IPS DF 6.9 (cell line): ENCODE results near the gene IPO11.
"Not testable (repeated sequence)": the region's sequence is repeated elsewhere in the genome, so short reads cannot be mapped to it uniquely, and the experiment has no call there.

ENCODE experiments used
- DNase-seq: peaks from one replicate; pipeline ENCODE4 v3.0.0-alpha.2; 2013; ENCODE audit warnings: low read depth, low spot score
- H3K27ac ChIP-seq: one replicate; pipeline ENCODE4 v1.5.1; 2013; ENCODE audit warnings: low read length, control low read depth
- H3K27me3 ChIP-seq: 2 replicates; pipeline ENCODE4 v1.6.1; 2013; ENCODE audit warnings: mild to moderate bottlenecking, low read length; ENCODE audit not compliant: control insufficient read depth, insufficient read depth
- H3K36me3 ChIP-seq: 2 replicates; pipeline ENCODE4 v1.6.1; 2013; ENCODE audit warnings: low read length; ENCODE audit not compliant: control insufficient read depth, insufficient read depth
- H3K4me1 ChIP-seq: 2 replicates; pipeline ENCODE4 v1.6.1; 2013; ENCODE audit warnings: low read length; ENCODE audit not compliant: control insufficient read depth, insufficient read depth
- H3K4me3 ChIP-seq: 2 replicates; pipeline ENCODE4 v1.5.1; 2013; ENCODE audit warnings: mild to moderate bottlenecking, low read length
- H3K9me3 ChIP-seq: 2 replicates; pipeline ENCODE4 v1.6.1; 2013; ENCODE audit warnings: low read length, inconsistent platforms; ENCODE audit not compliant: control insufficient read depth, insufficient read depth
- WGBS: extraction: QIAGEN DNeasy Blood & Tissue Kit; methylation state at CpG from one replicate; pipeline ENCODE4 v1.1.7; 2013; ENCODE audit warnings: mixed read lengths, missing lambda C conversion rate; ENCODE audit not compliant: insufficient read length, insufficient coverage; 5-methylcytosine and 5-hydroxymethylcytosine counted together

IPO11 gene

GRCh38 chr5:62653001-62653863 lies 240.7 kb downstream of the IPO11 start:
- Histone ChIP-seq H3K4me1 (peaks cover 5% of the 10 kb centered on the region), H3K36me3 (no peaks in the 10 kb centered on the region), H3K4me3 (no peak overlapping the region), H3K27ac (no peak overlapping the region), H3K9me3 (no peaks in the 10 kb centered on the region), H3K27me3 (no peaks in the 10 kb centered on the region)
- DNase-seq, result no peak
- no CpG with 5 or more reads among the region's 7 CpGs for WGBS

DNA sequence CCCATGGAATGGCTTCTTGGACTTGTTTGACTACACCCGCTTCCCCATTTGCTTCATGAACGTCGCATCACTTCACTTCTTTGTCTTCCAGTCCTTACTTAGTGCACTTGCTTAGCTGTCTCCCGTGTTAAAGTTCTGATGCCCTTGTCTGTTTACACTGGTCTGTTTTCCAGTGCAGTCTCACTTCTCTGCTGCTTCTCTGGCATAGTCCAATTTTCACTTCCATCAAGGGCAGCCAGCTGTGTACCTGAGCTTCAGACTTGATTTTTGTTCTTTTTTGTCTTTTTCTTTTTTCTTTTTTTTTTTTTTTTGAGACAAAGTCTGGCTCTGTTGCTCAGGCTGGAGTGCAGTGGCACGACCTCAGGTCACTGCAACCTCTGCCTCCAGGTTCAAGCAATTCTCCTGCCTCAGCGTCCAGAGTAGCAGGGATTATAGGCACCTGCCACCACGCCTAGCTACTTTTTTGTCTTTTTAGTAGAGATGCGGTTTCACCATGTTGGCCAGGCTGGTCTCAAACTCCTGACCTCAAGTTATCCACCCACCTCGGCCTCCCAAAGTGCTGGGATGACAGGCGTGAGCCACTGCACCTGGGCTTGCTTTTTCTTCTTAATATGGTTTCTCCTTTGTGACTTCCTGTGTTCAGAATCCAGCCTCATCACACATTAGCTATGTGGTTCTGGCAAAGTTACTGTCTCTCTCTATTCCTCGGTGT lies 241.5 kb downstream of the IPO11 start:
- Histone ChIP-seq H3K36me3 (no peaks in the 10 kb centered on the region), H3K27me3 (no peaks in the 10 kb centered on the region), H3K4me3 (no peak overlapping the region), H3K4me1 (peaks cover 2% of the 10 kb centered on the region; the same call in 1 of the 2 replicates), H3K9me3 (no peaks in the 10 kb centered on the region), H3K27ac (no peak overlapping the region)
- DNase-seq, result no peak
- no CpG with 5 or more reads among the region's 11 CpGs for WGBS

- not testable (repeated sequence) for H3K27ac ChIP-seq, H3K36me3 ChIP-seq, H3K4me3 ChIP-seq, H3K27me3 ChIP-seq, DNase-seq, H3K9me3 ChIP-seq, H3K4me1 ChIP-seq
These were observed 245.2 kb downstream of the IPO11 start for GRCh38 chr5:62657772-62658171.

DNA sequence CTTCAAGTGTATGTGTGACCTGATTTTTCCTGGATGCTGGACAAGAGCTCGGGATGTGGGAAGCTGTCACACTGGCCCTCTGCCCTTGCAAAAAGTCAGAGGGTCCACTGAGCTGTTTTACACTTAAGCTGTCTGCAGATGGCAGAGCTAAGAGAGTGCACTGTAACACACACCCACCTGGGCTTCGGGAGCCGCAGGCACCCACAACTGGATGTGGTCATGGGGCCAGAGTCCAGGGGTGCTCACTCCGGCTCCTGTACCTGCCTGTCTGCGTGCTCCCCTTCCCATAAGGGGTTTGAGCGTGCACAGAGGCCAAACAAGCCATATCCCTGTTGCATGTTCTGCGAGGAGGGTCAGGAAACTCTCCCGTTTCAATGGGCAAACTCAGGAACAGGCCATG lies 248.6 kb downstream of the IPO11 start:
- Histone ChIP-seq H3K27ac (no peak overlapping the region), H3K36me3 (no peaks in the 10 kb centered on the region), H3K4me3 (no peak overlapping the region), H3K27me3 (no peaks in the 10 kb centered on the region), H3K4me1 (no peaks in the 10 kb centered on the region), H3K9me3 (no peaks in the 10 kb centered on the region)
- DNase-seq, result no peak
- no CpG with 5 or more reads among the region's 8 CpGs for WGBS

DNA sequence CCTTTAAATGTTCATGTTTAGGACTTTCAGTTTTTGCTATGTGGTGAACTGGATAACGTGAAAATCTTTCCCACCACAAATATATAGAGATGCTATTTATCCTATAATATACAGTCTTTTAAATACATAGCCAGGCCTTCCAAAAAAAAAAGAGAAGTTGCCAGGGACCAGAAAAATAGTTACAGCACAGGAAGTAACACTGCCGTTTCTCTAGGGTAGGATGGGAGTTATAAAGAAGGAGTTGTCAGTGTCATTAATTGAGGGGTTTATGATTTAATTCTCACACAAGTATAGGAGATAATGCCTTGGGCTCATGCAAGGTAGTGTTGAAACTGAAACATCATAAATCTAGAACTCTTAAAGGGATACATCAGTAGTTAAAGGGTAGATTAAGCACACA lies 250.0 kb downstream of the IPO11 start:
- Histone ChIP-seq H3K27me3 (no peaks in the 10 kb centered on the region), H3K27ac (no peak overlapping the region), H3K4me3 (no peak overlapping the region), H3K9me3 (no peaks in the 10 kb centered on the region), H3K36me3 (no peaks in the 10 kb centered on the region), H3K4me1 (no peaks in the 10 kb centered on the region)
- DNase-seq, result no peak
- WGBS, result no CpG with 5 or more reads among the region's 2 CpGs

GRCh38 chr5:62671479-62671878 lies 258.9 kb downstream of the IPO11 start:
- H3K36me3 ChIP-seq, result no peaks in the 10 kb centered on the region
- H3K27ac ChIP-seq, result no peak overlapping the region
- no CpG with 5 or more reads among the region's 1 CpG for WGBS
- H3K4me3 ChIP-seq, result no peak overlapping the region
- no peaks in the 10 kb centered on the region for H3K9me3 ChIP-seq
- no peaks in the 10 kb centered on the region for H3K4me1 ChIP-seq
- DNase-seq, result no peak
- no peaks in the 10 kb centered on the region for H3K27me3 ChIP-seq

DNA sequence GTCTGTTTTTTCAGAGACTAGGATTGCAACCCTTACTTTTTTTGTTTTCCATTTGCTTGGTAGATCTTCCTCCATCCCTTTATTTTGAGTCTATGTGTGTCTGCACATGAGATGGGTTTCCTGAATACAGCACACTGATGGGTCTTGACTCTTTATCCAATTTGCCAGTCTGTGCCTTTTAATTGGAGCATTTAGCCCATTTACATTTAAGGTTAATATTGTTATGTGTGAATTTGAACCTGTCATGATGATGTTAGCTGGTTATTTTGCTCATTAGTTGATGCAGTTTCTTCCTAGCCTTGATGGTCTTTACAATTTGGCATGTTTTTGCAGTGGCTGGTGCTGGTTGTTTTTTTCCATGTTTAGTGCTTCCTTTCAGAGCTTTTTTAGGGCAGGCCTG lies 264.0 kb downstream of the IPO11 start:
- not testable (repeated sequence) for H3K27me3 ChIP-seq, DNase-seq, H3K36me3 ChIP-seq, H3K4me3 ChIP-seq, H3K9me3 ChIP-seq, H3K4me1 ChIP-seq, H3K27ac ChIP-seq
